Endothelial cell (in vitro differentiated cells): Measurements from ENCODE around the gene IGFBP3. TPM values are rescaled to one million over a fixed set of nuclear protein-coding genes. Genes with fewer than 3 reads are reported as not detected.

Experiments used
- DNase-seq: peaks from one replicate; pipeline ENCODE4 v3.0.0; 2021; ENCODE audit warnings: low spot score
- H3K27ac Mint-ChIP-seq: one replicate; pipeline ENCODE4 v1.8.0; 2021; ENCODE audit warnings: mixed read lengths, inconsistent platforms; ENCODE audit not compliant: unreplicated experiment
- H3K27me3 Mint-ChIP-seq: one replicate; pipeline ENCODE4 v1.8.0; 2021; ENCODE audit warnings: mild to moderate bottlenecking, moderate library complexity, mixed read lengths, inconsistent platforms; ENCODE audit not compliant: unreplicated experiment
- H3K36me3 Mint-ChIP-seq: one replicate; pipeline ENCODE4 v1.8.0; 2021; ENCODE audit warnings: mild to moderate bottlenecking, low read depth, mixed read lengths, inconsistent platforms; ENCODE audit not compliant: unreplicated experiment
- H3K4me1 Mint-ChIP-seq: one replicate; pipeline ENCODE4 v1.8.0; 2021; ENCODE audit warnings: mild to moderate bottlenecking, mixed read lengths, inconsistent platforms; ENCODE audit not compliant: unreplicated experiment
- H3K4me3 Mint-ChIP-seq: one replicate; pipeline ENCODE4 v1.8.0; 2021; ENCODE audit warnings: mild to moderate bottlenecking, mixed read lengths, inconsistent platforms; ENCODE audit not compliant: unreplicated experiment
- H3K9me3 Mint-ChIP-seq: one replicate; pipeline ENCODE4 v1.8.0; 2021; ENCODE audit warnings: mixed read lengths, inconsistent platforms; ENCODE audit not compliant: unreplicated experiment
- CTCF ChIP-seq: fragments of 200-600 bp; sonication (generic); IDR thresholded peaks from one replicate; pipeline ENCODE4 v1.5.0; 2021; ENCODE audit warnings: antibody characterized with exemption; ENCODE audit not compliant: unreplicated experiment
- total RNA-seq: library from RNA; stranded (reverse); fragmentation: NEBNext Ultra II Directional; extraction: Animal tissue kit (Norgen Biotek cat#: 25700); gene quantifications from one replicate; pipeline ENCODE4 v1.2.1, GENCODE V29; 2021; ENCODE audit not compliant: unreplicated experiment

The IGFBP3 gene
- total RNA-seq, 1 donor from 2014 or later, result 125 TPM

GRCh38 chr7:45891462-45892402 is 29.3 kb downstream of the IGFBP3 start:
- no peak overlapping the region for H3K27ac Mint-ChIP-seq
- H3K27me3 Mint-ChIP-seq, result peaks cover 9% of the 10 kb centered on the region
- H3K4me1 Mint-ChIP-seq, result peaks cover 51% of the 10 kb centered on the region
- no peaks in the 10 kb centered on the region for H3K36me3 Mint-ChIP-seq
- TF ChIP-seq CTCF, result no peak
- no peaks in the 10 kb centered on the region for H3K9me3 Mint-ChIP-seq
- no peak overlapping the region for H3K4me3 Mint-ChIP-seq
- DNase-seq, result no peak

GRCh38 chr7:45890902-45891461 is 30.1 kb downstream of the IGFBP3 start:
- no peak overlapping the region for H3K4me3 Mint-ChIP-seq
- no peaks in the 10 kb centered on the region for H3K36me3 Mint-ChIP-seq
- peak; percentile 66 for TF ChIP-seq CTCF
- H3K27me3 Mint-ChIP-seq, result peaks cover 9% of the 10 kb centered on the region
- no peaks in the 10 kb centered on the region for H3K9me3 Mint-ChIP-seq
- DNase-seq, result no peak
- peaks cover 54% of the 10 kb centered on the region for H3K4me1 Mint-ChIP-seq
- H3K27ac Mint-ChIP-seq, result peak overlapping the region; percentile 28

- no peaks in the 10 kb centered on the region for H3K36me3 Mint-ChIP-seq
- H3K4me1 Mint-ChIP-seq, result peaks cover 61% of the 10 kb centered on the region
- no peak overlapping the region for H3K4me3 Mint-ChIP-seq
- DNase-seq, result no peak
- H3K27me3 Mint-ChIP-seq, result peaks cover 9% of the 10 kb centered on the region
- H3K9me3 Mint-ChIP-seq, result no peaks in the 10 kb centered on the region
- no peak for TF ChIP-seq CTCF
- peak overlapping the region; percentile 90 for H3K27ac Mint-ChIP-seq
These were observed 30.8 kb downstream of the IGFBP3 start for GRCh38 chr7:45890125-45890901.

DNA sequence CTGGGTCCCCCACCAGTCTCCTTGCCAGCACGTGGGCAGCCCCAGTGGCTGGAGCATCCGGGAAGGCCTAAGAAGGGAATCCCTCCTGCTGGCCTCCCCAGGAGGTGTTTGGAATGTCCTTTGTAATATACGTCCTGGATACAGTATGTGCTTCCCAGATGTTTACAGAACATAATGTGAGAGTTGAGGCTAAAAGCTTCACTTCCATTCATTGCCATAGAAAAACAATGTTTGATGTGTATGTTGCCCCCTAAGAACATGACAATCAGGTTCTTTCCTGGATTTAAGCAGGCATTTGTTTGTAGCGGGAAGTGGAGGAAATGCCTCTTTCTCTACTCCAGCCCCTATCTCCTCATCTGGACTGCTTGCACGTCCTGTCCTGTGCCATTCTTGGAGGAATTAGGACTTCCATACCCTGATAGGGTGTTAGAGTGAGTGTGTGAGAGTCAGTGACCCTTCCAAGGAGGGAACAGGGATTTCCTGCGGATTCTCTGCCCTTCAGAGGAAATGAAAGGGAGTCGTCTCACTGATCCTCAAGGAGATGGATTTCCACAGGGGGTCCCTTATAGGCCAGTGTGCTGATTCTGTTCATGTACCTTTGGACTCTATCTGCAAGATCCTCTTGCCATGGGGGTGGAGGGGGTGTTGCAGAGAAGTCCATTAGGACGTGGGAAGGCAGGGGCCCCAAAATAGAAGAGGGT is 31.6 kb downstream of the IGFBP3 start:
- H3K36me3 Mint-ChIP-seq, result no peaks in the 10 kb centered on the region
- H3K27me3 Mint-ChIP-seq, result peaks cover 10% of the 10 kb centered on the region
- TF ChIP-seq CTCF, result no peak
- H3K4me3 Mint-ChIP-seq, result peak overlapping the region; percentile 37
- H3K4me1 Mint-ChIP-seq, result peaks cover 59% of the 10 kb centered on the region
- H3K27ac Mint-ChIP-seq, result peak overlapping the region; percentile 90
- H3K9me3 Mint-ChIP-seq, result no peaks in the 10 kb centered on the region
- DNase-seq, result peak; percentile 30
